ENCODE measurements around the gene LYPD6B.

The LYPD6B gene

GRCh38 chr2:149175956-149176355 lies 137.5 kb downstream of the LYPD6B start:
- no peaks in the 10 kb centered on the region for H3K4me1 ChIP-seq (ENCODE audit: insufficient read depth, low read length)
- H3K27me3 ChIP-seq (ENCODE audit: insufficient read depth, low read length): no peaks in the 10 kb centered on the region
- no peaks in the 10 kb centered on the region for H3K9me3 ChIP-seq (ENCODE audit: low read length)
- H2AFZ ChIP-seq (ENCODE audit: low read depth, low read length): no peak overlapping the region
- H3K4me3 ChIP-seq (ENCODE audit: low read length): no peak overlapping the region
- no peaks in the 10 kb centered on the region for H3K36me3 ChIP-seq (ENCODE audit: insufficient read depth, low read length)

GRCh38 chr2:149178612-149179011 lies 140.1 kb downstream of the LYPD6B start:
- no peaks in the 10 kb centered on the region for H3K36me3 ChIP-seq (ENCODE audit: insufficient read depth, low read length)
- H2AFZ ChIP-seq (ENCODE audit: low read depth, low read length): no peak overlapping the region
- H3K4me1 ChIP-seq (ENCODE audit: insufficient read depth, low read length): no peaks in the 10 kb centered on the region
- H3K4me3 ChIP-seq (ENCODE audit: low read length): no peak overlapping the region
- H3K9me3 ChIP-seq (ENCODE audit: low read length): no peaks in the 10 kb centered on the region
- H3K27me3 ChIP-seq (ENCODE audit: insufficient read depth, low read length): no peaks in the 10 kb centered on the region

DNA sequence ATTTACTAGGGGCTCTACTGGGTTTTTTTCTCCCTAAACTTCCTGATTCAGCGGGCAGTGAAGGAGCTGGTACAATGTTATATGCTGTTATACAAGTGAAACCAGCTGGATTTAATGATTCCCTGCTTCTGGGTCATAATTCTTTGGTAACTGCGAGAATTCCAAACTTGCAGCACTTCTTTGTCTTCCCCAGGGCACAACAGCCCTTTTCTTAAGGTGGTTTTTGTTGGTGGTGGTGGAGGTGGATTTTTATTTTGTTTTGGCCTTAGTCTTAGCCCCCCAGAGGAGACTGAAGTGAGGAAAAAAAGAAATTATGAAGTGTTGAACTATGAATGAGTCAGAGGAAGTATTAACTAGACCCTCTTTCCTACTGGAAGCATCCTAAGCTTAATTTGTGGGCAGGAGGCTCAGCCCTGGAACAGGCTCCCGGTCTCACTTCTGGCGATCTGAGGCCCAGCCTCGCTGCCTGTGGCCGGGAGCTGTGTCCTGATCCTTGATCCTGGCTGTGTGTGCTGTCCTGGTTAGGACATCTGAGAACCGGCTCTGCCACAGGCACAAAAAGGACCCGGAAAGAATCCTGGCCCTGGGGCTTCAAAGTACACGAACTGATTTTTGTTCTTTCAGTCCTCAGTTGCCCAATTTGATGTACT lies 141.9 kb downstream of the LYPD6B start:
- Histone ChIP-seq H3K27me3 (ENCODE audit: insufficient read depth, low read length) (no peaks in the 10 kb centered on the region), H3K36me3 (ENCODE audit: insufficient read depth, low read length) (no peaks in the 10 kb centered on the region), H3K4me1 (ENCODE audit: insufficient read depth, low read length) (no peaks in the 10 kb centered on the region), H3K9me3 (ENCODE audit: low read length) (no peaks in the 10 kb centered on the region), H2AFZ (ENCODE audit: low read depth, low read length) (no peak overlapping the region), H3K4me3 (ENCODE audit: low read length) (no peak overlapping the region)

GRCh38 chr2:149183187-149183586 lies 144.7 kb downstream of the LYPD6B start:
- no peaks in the 10 kb centered on the region for H3K36me3 ChIP-seq (ENCODE audit: insufficient read depth, low read length)

DNA sequence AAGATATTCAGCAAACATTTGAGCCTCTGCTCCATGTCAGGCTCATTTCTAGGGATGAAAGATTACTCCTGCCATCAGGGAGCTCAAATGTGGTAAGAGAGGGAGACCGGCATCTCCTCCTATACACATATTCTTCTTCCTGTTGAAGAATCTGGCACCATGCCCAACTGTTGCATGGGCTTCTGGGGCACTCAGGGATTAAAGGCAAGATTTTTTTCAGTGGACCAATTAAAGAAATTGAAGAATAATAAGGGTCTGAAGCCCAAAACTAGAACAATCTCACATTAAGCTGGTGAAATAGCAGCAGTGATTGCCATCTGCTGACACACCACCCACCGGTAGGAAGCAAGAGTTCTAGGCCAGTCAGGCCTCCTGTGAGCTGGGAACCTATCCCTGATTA lies 146.5 kb downstream of the LYPD6B start:
- H3K9me3 ChIP-seq (ENCODE audit: low read length): no peaks in the 10 kb centered on the region
- no peaks in the 10 kb centered on the region for H3K36me3 ChIP-seq (ENCODE audit: insufficient read depth, low read length)
- no peak overlapping the region for H2AFZ ChIP-seq (ENCODE audit: low read depth, low read length)
- H3K4me1 ChIP-seq (ENCODE audit: insufficient read depth, low read length): no peaks in the 10 kb centered on the region
- H3K27me3 ChIP-seq (ENCODE audit: insufficient read depth, low read length): no peaks in the 10 kb centered on the region
- no peak overlapping the region for H3K4me3 ChIP-seq (ENCODE audit: low read length)

More at GRCh38 chr2:149183187-149183586, 144.7 kb downstream of the LYPD6B start:
- Histone ChIP-seq H2AFZ (ENCODE audit: low read depth, low read length) (no peak overlapping the region), H3K4me1 (ENCODE audit: insufficient read depth, low read length) (no peaks in the 10 kb centered on the region), H3K9me3 (ENCODE audit: low read length) (no peaks in the 10 kb centered on the region), H3K27me3 (ENCODE audit: insufficient read depth, low read length) (no peaks in the 10 kb centered on the region), H3K4me3 (ENCODE audit: low read length) (no peak overlapping the region)

DNA sequence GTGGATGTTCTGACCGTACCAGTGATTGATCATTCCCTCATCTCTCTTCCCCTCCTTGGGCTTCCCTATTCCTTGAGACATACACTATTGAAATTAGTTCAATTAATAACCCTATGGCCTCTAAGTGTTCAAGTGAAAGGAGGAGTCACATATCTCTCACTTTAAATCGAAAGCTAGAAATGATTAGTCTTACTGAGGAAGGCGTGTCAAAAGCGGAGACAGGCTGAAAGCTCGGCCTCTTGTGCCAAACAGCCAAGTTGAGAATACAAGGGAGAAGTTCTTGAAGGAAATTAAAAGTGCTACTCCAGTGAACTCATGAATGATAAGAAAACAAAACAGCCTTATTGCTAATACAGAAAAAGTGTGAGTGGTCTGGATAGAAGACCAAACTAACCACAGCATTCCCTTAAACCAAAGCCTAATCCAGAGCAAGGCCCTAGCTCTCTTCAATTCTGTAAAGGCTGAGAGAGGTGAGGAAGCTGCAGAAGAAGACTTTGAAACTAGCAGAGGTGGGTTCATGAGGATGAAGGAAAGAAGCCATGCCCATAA lies 147.5 kb downstream of the LYPD6B start:
- Histone ChIP-seq H3K4me1 (ENCODE audit: insufficient read depth, low read length) (no peaks in the 10 kb centered on the region), H2AFZ (ENCODE audit: low read depth, low read length) (no peak overlapping the region), H3K9me3 (ENCODE audit: low read length) (no peaks in the 10 kb centered on the region), H3K4me3 (ENCODE audit: low read length) (no peak overlapping the region), H3K36me3 (ENCODE audit: insufficient read depth, low read length) (no peaks in the 10 kb centered on the region), H3K27me3 (ENCODE audit: insufficient read depth, low read length) (no peaks in the 10 kb centered on the region)

DNA sequence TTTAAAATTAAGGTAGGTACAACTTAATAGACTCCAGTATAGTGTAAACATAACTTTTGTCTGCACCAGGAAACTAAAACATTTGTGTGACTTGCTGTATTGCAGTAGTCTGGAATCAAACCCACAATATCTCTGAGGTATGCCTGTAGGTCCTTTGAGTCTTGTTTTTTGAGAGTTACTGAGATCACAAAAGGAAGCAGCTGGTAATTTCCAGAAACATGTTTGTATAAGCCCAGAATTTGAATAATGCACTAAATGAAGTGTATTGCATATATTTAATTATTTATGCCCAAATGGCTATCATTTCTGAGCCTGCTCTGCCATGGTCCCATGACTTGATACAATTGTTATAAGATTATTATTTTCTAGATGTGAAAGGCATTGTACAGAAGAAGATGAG lies 148.6 kb downstream of the LYPD6B start:
- Histone ChIP-seq H3K4me1 (ENCODE audit: insufficient read depth, low read length) (no peaks in the 10 kb centered on the region), H3K27me3 (ENCODE audit: insufficient read depth, low read length) (no peaks in the 10 kb centered on the region), H2AFZ (ENCODE audit: low read depth, low read length) (no peak overlapping the region), H3K4me3 (ENCODE audit: low read length) (no peak overlapping the region), H3K9me3 (ENCODE audit: low read length) (no peaks in the 10 kb centered on the region), H3K36me3 (ENCODE audit: insufficient read depth, low read length) (no peaks in the 10 kb centered on the region)

- Histone ChIP-seq H3K4me3 (ENCODE audit: low read length) (no peak overlapping the region), H3K4me1 (ENCODE audit: insufficient read depth, low read length) (no peaks in the 10 kb centered on the region), H2AFZ (ENCODE audit: low read depth, low read length) (no peak overlapping the region), H3K36me3 (ENCODE audit: insufficient read depth, low read length) (no peaks in the 10 kb centered on the region), H3K9me3 (ENCODE audit: low read length) (no peaks in the 10 kb centered on the region), H3K27me3 (ENCODE audit: insufficient read depth, low read length) (no peaks in the 10 kb centered on the region)
These were observed 149.8 kb downstream of the LYPD6B start for GRCh38 chr2:149188291-149188690.

DNA sequence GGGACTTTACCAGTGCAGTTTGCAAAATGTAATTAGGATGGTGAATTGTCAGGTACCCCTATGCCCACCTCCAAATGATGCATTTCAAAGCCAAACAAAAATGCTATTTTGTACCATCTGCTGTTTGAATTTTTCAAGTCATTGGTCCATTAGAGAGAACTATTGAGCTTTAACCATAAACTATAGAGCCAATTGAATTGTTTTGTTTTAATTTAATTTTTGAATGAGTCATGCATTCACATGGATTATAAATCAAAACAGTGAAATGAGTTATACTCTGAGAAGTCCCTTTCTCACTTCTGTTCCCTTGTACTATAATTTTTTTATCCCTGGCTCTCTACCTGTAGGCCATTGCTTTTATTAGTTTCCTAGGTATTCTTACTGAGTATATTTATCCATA lies 151.3 kb downstream of the LYPD6B start:
- Histone ChIP-seq H3K4me3 (ENCODE audit: low read length) (no peak overlapping the region), H3K36me3 (ENCODE audit: insufficient read depth, low read length) (no peaks in the 10 kb centered on the region), H2AFZ (ENCODE audit: low read depth, low read length) (no peak overlapping the region), H3K27me3 (ENCODE audit: insufficient read depth, low read length) (no peaks in the 10 kb centered on the region), H3K9me3 (ENCODE audit: low read length) (no peaks in the 10 kb centered on the region), H3K4me1 (ENCODE audit: insufficient read depth, low read length) (no peaks in the 10 kb centered on the region)

DNA sequence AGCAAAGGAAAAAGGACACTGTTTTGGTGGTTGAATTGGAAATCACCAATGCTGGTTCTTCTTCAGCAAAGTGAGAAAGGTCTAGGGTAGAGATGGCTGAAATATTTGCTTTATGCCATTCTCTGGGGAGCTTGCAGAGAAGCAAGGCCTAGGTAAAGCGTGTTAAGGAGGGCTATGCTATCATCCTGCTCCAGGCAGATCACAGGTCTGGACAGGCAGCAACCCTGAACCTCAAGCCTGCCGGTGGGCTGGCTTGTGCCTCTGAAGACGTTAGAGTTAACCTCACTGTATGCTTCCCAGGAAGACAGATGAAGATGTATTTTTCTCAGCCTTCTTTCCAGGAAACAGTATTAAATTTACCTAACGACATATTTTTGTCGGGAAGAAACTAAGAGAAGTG lies 153.4 kb downstream of the LYPD6B start:
- Histone ChIP-seq H2AFZ (ENCODE audit: low read depth, low read length) (no peak overlapping the region), H3K27me3 (ENCODE audit: insufficient read depth, low read length) (no peaks in the 10 kb centered on the region), H3K9me3 (ENCODE audit: low read length) (no peaks in the 10 kb centered on the region), H3K4me3 (ENCODE audit: low read length) (no peak overlapping the region), H3K4me1 (ENCODE audit: insufficient read depth, low read length) (no peaks in the 10 kb centered on the region), H3K36me3 (ENCODE audit: insufficient read depth, low read length) (no peaks in the 10 kb centered on the region)

DNA sequence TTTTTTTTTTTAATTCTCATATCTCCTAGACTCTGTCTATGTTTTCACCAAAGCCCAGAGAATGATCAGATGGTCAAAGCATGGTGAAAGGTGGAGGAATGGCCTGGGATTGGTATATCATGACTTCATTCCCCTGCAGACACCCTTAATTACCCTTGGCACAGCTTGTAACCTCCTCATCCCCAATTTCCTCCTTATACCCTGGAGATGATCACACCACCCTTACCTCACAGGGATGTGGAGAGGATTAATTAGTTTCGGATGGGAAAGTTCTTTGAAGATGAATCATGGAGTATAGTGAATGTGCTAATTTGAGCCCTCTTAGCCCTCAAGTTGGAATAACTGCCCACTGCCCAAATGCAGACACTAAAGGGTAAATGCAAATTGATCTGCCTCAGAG lies 153.9 kb downstream of the LYPD6B start:
- no peaks in the 10 kb centered on the region for H3K4me1 ChIP-seq (ENCODE audit: insufficient read depth, low read length)
- no peaks in the 10 kb centered on the region for H3K27me3 ChIP-seq (ENCODE audit: insufficient read depth, low read length)
- H2AFZ ChIP-seq (ENCODE audit: low read depth, low read length): no peak overlapping the region
- H3K9me3 ChIP-seq (ENCODE audit: low read length): no peaks in the 10 kb centered on the region
- no peaks in the 10 kb centered on the region for H3K36me3 ChIP-seq (ENCODE audit: insufficient read depth, low read length)
- H3K4me3 ChIP-seq (ENCODE audit: low read length): no peak overlapping the region

- H3K4me1 ChIP-seq (ENCODE audit: insufficient read depth, low read length): no peaks in the 10 kb centered on the region
These were observed 161.6 kb downstream of the LYPD6B start for GRCh38 chr2:149200109-149200520.

DNA sequence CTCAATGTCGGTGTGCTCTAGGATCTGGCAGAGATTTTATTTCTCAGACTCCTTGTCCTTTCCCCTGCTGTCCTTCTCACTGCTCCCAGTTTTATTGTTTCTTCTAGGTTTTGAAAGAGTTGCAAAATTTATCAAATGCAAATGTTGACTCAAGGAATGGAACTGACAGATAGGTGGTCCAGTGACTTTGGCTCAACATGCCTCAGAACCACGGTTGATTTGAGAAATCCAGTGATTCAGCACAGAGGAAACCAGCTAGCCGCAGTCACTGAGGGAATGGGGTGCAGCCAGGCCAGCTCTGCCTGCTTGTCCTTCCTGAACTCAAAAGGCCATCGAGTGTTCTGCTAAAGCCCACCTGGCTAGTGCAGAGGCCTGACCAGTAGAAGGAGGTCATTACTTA lies 166.2 kb downstream of the LYPD6B start:
- no peak overlapping the region for H2AFZ ChIP-seq (ENCODE audit: low read depth, low read length)
- no peaks in the 10 kb centered on the region for H3K4me1 ChIP-seq (ENCODE audit: insufficient read depth, low read length)
- H3K27me3 ChIP-seq (ENCODE audit: insufficient read depth, low read length): peaks cover 11% of the 10 kb centered on the region
- H3K9me3 ChIP-seq (ENCODE audit: low read length): no peaks in the 10 kb centered on the region
- H3K36me3 ChIP-seq (ENCODE audit: insufficient read depth, low read length): no peaks in the 10 kb centered on the region
- H3K4me3 ChIP-seq (ENCODE audit: low read length): no peak overlapping the region

More at GRCh38 chr2:149200109-149200520, 161.6 kb downstream of the LYPD6B start:
- Histone ChIP-seq H3K36me3 (ENCODE audit: insufficient read depth, low read length) (no peaks in the 10 kb centered on the region), H3K4me3 (ENCODE audit: low read length) (no peak overlapping the region), H3K9me3 (ENCODE audit: low read length) (no peaks in the 10 kb centered on the region), H3K27me3 (ENCODE audit: insufficient read depth, low read length) (peaks cover 11% of the 10 kb centered on the region), H2AFZ (ENCODE audit: low read depth, low read length) (no peak overlapping the region)

GRCh38 chr2:149205143-149205542 lies 166.6 kb downstream of the LYPD6B start:
- H3K36me3 ChIP-seq (ENCODE audit: insufficient read depth, low read length): no peaks in the 10 kb centered on the region
- no peak overlapping the region for H2AFZ ChIP-seq (ENCODE audit: low read depth, low read length)
- H3K4me3 ChIP-seq (ENCODE audit: low read length): no peak overlapping the region
- H3K4me1 ChIP-seq (ENCODE audit: insufficient read depth, low read length): no peaks in the 10 kb centered on the region
- H3K9me3 ChIP-seq (ENCODE audit: low read length): no peaks in the 10 kb centered on the region
- H3K27me3 ChIP-seq (ENCODE audit: insufficient read depth, low read length): peaks cover 11% of the 10 kb centered on the region
